ENCODE results near the gene NEK5.

DNA sequence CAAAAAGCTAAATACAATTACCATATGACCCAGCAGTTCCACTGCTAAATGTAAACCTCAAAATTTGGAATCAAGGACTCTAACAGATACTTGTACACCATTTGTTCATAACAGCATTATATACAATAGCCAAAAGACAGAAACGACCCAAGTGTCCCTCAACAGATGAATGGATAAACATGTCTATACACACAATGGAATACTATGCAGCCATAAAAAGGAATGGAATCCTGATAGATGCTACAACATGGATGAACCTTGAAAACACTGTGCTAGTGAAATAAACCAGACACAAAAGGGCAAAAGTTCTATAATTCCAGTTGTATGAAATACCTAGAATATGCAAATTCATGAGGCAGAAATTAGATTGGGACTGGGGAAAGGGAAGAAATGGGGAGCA lies 18.4 kb upstream of the NEK5 start:
- TF ChIP-seq, protein P1, sequence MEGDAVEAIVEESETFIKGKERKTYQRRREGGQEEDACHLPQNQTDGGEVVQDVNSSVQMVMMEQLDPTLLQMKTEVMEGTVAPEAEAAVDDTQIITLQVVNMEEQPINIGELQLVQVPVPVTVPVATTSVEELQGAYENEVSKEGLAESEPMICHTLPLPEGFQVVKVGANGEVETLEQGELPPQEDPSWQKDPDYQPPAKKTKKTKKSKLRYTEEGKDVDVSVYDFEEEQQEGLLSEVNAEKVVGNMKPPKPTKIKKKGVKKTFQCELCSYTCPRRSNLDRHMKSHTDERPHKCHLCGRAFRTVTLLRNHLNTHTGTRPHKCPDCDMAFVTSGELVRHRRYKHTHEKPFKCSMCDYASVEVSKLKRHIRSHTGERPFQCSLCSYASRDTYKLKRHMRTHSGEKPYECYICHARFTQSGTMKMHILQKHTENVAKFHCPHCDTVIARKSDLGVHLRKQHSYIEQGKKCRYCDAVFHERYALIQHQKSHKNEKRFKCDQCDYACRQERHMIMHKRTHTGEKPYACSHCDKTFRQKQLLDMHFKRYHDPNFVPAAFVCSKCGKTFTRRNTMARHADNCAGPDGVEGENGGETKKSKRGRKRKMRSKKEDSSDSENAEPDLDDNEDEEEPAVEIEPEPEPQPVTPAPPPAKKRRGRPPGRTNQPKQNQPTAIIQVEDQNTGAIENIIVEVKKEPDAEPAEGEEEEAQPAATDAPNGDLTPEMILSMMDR (conservative IDR thresholded peaks at IDR 0.05): no peak
- no peak for TF ChIP-seq EZH2 (IDR thresholded peaks at IDR 0.05; ENCODE audit: low read depth)
